HTR-8/SVneo (cell line): ENCODE data around the gene FGF12.

Source experiments
- DNase-seq: peaks from one replicate; pipeline ENCODE4 v3.0.0; 2011; ENCODE audit warnings: low spot score, mixed read lengths; ENCODE audit not compliant: insufficient read length
- FAIRE-seq: peaks from 2 replicates; lab custom pipeline; 2011; peaks lifted over from hg19 to GRCh38; lab: Jason Lieb, UNC

The FGF12 gene

GRCh38 chr3:192371870-192372400 lies 355.4 kb downstream of the FGF12 start:
- DNase-seq (no peak), FAIRE-seq (no peak)

DNA sequence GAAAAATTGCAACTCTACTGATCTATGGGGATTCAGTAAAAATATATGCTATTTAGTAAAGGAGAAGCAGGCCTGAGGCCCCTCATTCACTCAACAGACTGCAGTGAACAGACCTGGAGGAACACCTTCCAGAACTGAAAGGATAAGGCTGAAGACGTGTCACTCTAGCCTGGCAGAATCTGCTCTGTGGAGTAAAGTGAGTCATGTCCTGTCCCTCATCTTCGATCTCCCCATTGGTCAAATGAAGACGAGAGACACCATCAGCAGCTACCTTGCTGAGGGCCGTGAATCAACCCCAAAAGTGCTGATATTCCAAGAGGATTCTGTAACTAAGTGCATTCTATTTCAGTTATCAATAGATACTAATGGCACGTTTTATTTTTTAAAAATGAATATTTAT lies 359.7 kb downstream of the FGF12 start:
- no peak for DNase-seq
- no peak for FAIRE-seq

DNA sequence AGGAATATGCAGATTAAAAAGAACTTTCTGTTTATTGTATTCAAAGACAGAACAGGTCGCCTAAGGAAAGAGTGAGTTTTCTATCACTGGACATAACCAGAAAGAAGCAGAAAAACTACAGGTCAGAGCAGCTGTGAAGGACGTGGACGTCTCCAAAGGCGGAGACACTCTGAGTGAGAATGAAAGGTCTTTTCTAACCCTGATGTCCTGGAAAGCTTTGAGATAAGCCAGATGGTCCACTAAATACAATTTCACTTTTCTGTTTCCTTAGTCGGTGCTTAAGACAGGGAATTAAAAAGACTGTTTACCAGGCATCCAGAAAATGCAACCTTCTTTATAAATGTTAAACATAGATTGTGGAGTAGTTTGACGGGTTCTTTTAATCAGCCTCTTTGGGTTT lies 360.4 kb downstream of the FGF12 start:
- FAIRE-seq, result no peak

GRCh38 chr3:192365571-192365970 lies 361.8 kb downstream of the FGF12 start:
- FAIRE-seq (no peak), DNase-seq (no peak)

More for the DNA sequence above, 360.4 kb downstream of the FGF12 start:
- DNase-seq, result no peak

DNA sequence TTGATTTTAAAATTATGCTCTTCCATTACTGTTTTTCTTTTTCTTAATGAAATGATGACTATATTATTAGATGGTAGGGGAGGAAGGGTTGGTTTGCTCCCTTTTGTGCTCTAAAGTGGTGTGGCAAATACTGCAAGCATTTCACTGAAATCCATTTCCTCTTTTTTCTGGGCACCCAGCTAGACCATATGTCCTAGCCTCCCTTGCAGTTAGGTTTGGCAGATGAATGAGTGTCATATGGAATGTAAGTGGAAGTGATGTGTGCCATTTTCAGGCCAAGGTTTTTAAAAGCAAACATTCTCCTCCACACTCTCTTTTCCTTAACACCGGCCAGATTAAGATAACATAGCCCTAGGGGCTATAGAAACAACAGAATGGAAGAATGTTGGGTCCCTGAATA lies 363.0 kb downstream of the FGF12 start:
- no peak for FAIRE-seq
- no peak for DNase-seq

- DNase-seq, result no peak
- FAIRE-seq, result no peak
These were observed 372.7 kb downstream of the FGF12 start for GRCh38 chr3:192354687-192355086.

GRCh38 chr3:192352142-192352541 lies 375.2 kb downstream of the FGF12 start:
- no peak for DNase-seq

DNA sequence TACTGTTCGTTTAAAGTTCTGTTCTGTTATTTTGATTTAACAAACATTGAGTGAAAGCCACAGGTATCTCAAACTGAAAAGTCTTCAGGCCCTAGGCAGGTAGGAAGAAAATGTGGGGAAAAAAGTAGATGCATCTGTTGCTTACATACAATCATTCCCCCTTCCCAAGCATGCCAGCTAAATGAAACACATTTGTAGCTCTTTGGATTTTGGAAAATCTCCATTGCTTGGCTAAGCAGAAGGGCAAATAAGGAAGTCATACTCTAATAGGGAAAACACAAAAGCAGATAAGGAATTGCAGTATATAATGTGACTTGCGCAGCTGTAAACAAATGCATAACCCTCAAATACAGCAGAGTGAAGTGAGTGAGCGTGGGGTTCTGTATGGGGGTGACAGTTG lies 375.9 kb downstream of the FGF12 start:
- FAIRE-seq, result no peak
- no peak for DNase-seq

More at GRCh38 chr3:192352142-192352541, 375.2 kb downstream of the FGF12 start:
- no peak for FAIRE-seq

- DNase-seq (no peak), FAIRE-seq (no peak)
These were observed 387.3 kb downstream of the FGF12 start for GRCh38 chr3:192340031-192340430.

DNA sequence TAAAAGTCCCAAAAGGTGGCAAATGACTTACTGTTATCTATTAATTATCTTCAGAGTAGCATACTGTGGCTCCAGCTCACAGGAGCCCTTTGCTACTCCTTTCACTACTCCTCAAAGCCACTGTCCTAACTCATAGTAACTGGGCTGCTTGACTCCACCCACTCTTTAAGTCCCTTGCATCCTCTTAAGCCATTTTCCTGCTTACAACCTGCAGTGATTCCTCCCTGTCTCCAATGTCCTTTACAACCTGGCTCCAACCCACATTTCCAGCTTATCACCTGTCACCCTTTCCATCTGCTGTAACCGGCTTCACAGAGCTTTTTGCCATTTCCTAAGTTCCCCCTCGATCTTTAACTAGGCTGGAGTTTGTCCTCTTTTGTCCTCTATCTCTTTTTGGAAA lies 388.1 kb downstream of the FGF12 start:
- no peak for FAIRE-seq

DNA sequence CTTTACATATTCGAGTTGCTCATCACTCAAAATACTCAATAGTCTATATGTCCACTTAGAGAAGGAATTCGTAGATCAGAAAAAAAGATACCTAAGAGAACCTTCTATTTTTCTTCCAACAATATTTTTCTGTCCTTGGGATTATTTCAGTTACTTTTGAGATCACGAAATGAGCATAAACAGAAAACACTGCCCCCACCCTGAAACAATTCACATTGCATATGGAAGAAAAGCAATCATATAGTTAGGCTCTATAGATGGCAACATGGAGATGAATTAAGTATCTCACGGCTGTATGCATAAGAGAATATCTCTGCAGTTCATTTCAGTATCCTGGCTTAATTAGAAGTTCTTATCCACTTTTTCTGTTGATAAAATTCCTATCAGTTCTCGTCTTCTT lies 391.1 kb downstream of the FGF12 start:
- DNase-seq, result no peak

More for the DNA sequence above, 388.1 kb downstream of the FGF12 start:
- DNase-seq, result no peak

DNA sequence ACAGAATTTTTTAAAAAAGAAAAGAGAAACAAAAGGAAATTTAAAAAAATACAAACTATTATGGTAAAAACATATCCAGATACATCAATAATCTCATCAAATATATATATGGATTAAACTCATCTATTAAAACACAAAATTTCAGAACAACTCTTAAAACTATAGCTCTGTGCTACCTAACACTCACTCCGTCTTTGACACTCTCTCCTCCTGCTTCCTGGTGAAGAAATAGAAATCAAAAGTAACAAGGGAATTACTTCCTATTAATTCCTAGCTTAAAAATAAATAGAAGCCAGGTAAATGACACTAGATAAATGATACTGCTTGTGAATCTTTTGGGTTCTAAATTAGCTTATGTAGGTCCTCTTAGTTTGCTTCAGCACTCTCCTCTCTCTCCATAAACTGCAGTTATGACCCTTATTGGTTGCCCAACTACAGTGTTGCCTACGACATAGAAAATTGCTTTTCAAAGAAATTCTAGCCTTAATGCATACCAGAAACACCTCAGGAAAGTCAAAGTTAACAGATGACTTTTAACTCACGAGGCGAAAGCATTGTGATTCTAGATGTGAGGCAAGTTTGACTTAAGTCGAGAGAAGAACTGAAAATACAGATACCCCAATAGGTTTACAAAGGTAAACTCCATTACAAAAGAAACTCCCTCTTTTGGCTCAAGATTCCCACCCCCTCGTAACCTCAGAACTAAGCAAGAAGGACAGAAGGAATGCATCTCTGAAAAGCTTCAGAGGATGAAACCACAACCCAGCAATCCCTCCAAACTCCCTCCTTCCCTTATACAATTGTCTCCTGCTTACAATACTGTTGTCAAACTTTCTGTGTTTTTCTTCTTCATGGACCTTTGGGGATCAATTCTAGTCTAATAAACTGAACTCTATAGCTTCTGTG lies 394.7 kb downstream of the FGF12 start:
- no peak for FAIRE-seq

More for the DNA sequence above, 391.1 kb downstream of the FGF12 start:
- no peak for FAIRE-seq

GRCh38 chr3:192331749-192332385 lies 395.5 kb downstream of the FGF12 start:
- DNase-seq (no peak), FAIRE-seq (no peak)

More for the DNA sequence above, 394.7 kb downstream of the FGF12 start:
- no peak for DNase-seq

- DNase-seq (no peak), FAIRE-seq (no peak)
These were observed 400.7 kb downstream of the FGF12 start for GRCh38 chr3:192326656-192327055.

DNA sequence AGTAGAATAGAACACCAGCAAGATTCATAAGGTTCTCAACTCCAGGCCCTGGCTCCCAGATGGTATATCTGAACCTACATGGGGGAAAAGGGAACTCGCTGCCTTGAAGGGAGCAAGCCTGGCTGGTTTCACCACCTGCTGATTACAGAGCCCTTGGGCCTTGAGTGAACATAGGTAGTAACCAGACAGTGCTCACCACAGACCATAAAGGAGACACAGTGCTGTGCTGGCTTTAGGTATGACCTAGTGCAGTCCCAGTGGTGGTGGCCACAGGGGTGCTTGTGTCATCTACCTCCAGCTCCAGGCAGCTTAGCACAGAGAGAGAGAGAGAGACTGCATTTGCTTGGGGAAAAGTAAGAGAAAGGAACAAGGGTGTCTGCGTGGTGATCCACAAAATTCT lies 409.8 kb downstream of the FGF12 start:
- DNase-seq, result no peak
- FAIRE-seq, result no peak

GRCh38 chr3:192313605-192314004 lies 413.7 kb downstream of the FGF12 start:
- DNase-seq, result no peak
- no peak for FAIRE-seq

- DNase-seq (no peak), FAIRE-seq (no peak)
These were observed 419.7 kb downstream of the FGF12 start for GRCh38 chr3:192307631-192308030.

DNA sequence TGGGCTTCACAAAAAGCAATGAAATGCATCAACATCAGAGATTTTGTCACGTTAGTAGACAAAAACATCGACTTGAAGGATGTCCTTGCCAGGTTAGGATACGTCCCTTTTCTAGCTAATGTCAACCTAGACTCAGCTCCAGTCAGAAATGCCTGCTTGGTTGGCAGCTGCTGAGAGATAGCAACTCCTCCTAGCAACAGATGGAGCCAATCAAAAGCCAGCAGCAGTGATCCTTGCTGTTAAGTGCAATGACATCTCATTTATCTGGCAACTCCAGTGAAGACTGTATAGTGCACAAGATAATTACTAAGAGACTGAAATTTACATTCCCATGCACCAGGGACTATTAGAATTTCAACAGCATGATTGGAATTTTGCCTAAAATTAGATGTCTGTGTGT lies 424.1 kb downstream of the FGF12 start:
- FAIRE-seq (no peak), DNase-seq (no peak)

DNA sequence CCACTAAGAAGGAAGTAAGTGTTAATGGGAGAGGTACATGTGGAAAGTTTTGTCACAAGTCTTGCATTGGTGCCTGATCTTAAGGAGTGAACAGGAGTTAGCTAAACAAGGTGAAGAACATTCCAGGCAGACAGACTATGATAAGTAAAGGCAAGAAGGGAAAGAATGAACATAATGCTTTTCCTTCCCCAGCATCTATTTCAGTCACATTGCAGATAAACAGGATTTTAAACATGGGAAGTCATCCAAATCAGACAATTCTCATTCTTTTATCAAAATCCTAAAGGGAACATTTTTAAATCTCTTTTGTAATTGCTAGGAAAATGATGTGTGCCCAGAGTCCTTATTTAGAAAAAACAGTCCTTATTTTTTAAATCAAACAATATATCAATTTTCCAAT lies 424.6 kb downstream of the FGF12 start:
- FAIRE-seq, result no peak
- no peak for DNase-seq

- FAIRE-seq, result no peak
These were observed 427.4 kb downstream of the FGF12 start for GRCh38 chr3:192299921-192300320.

GRCh38 chr3:192296845-192297244 lies 430.5 kb downstream of the FGF12 start:
- DNase-seq, result no peak
- no peak for FAIRE-seq

More at GRCh38 chr3:192299921-192300320, 427.4 kb downstream of the FGF12 start:
- no peak for DNase-seq
